ENCODE data around the gene TBC1D4. TPM values are rescaled to one million over a fixed set of nuclear protein-coding genes. Genes with fewer than 3 reads are reported as not detected.

Gene TBC1D4
- total and polyA plus RNA-seq, 10 of the 15 experiments (the other 5 are each of a cell fraction or from before 2014, with no cell fraction given), result 11.0 to 38.6 (median 25.5) TPM

GRCh38 chr13:75376792-75377402 is 105.1 kb downstream of the TBC1D4 start:
- ChIA-PET CTCF (interaction anchor here (0.7 to 3.4 kb wide), 6 partner anchors 10 to 118 kb away, joined by 3 to 22 read pairs (median 4); no protein-coding TSS in a partner anchor), SMC1A (ENCODE audit: uncharacterized antibody, unreplicated experiment) (interaction anchor here (0.6 to 5.6 kb wide), 6 partner anchors 10 to 1223 kb away, joined by 3 to 26 read pairs (median 9); partner anchors contain the start of gene UCHL3), RAD21 (ENCODE audit: unreplicated experiment) (interaction anchor here (1.1 to 3.2 kb wide), 4 partner anchors 10 to 113 kb away, joined by 3 to 18 read pairs (median 4); no protein-coding TSS in a partner anchor), POLR2A (no interaction called here)
- H3K9ac ChIP-seq (ENCODE audit: control insufficient read depth, insufficient read depth, low read length), result no peak overlapping the region
- DNase-seq (ENCODE audit: low read depth, low spot score), result no peak
- no peaks in the 10 kb centered on the region for H3K27me3 ChIP-seq (replicated peaks in 1 of 2; ENCODE audit: control insufficient read depth in 2 of 2, insufficient read depth in 2 of 2, low read length in 1 of 2)
- no peak overlapping the region for H3K4me2 ChIP-seq (ENCODE audit: control insufficient read depth, insufficient read depth)
- no peaks in the 10 kb centered on the region for H3K36me3 ChIP-seq (ENCODE audit: control insufficient read depth in 2 of 2, insufficient read depth in 2 of 2, low read length in 1 of 2)
- no peaks in the 10 kb centered on the region; the same call in 1 of the 2 replicates for H3K4me1 ChIP-seq (ENCODE audit: control insufficient read depth, insufficient read depth, low read length)
- 96% methylated on average over 6 of the region's 6 CpGs for WGBS (ENCODE audit: insufficient coverage, insufficient replicate concordance, low lambda C conversion rate, missing lambda C conversion rate)
- in situ Hi-C loops (cut with MboI) (no loop called here), intact Hi-C loops (cut with micrococcal nuclease; ENCODE audit: unreplicated experiment) (loop anchor here (10.0 kb wide), 1 partner anchor 268 kb away; no protein-coding TSS in a partner anchor)
- H3K9me3 ChIP-seq (replicated peaks; ENCODE audit: control insufficient read depth, insufficient read depth, low read length), result no peaks in the 10 kb centered on the region
- H4K20me1 ChIP-seq (ENCODE audit: control insufficient read depth, insufficient read depth), result no peaks in the 10 kb centered on the region
- BruUV-seq (replicated peaks), result no TSS peak
- ATAC-seq, result no peak
- no peak overlapping the region for H3K4me3 ChIP-seq
- TF ChIP-seq ZBED1 (IDR thresholded peaks at IDR 0.05; ENCODE audit: borderline replicate concordance), result no peak
- no peak for TF ChIP-seq CEBPZ (IDR thresholded peaks at IDR 0.05; ENCODE audit: low read depth, low read length)
- TF ChIP-seq SP1 (IDR thresholded peaks at IDR 0.05; ENCODE audit: low read depth, low read length), result no peak
- no peak for TF ChIP-seq YY1 (IDR thresholded peaks at IDR 0.05; ENCODE audit: low read depth, low read length)
- TF ChIP-seq PKNOX1 (IDR thresholded peaks at IDR 0.05), result no peak
- TF ChIP-seq NR2F1 (conservative IDR thresholded peaks at IDR 0.05), result no peak
- no peak for TF ChIP-seq ZNF622 (IDR thresholded peaks at IDR 0.05)
- TF ChIP-seq RELA (IDR thresholded peaks at IDR 0.05; ENCODE audit: borderline replicate concordance, partially characterized antibody), result no peak
- no peak for TF ChIP-seq GATAD2B (conservative IDR thresholded peaks at IDR 0.05; ENCODE audit: low read depth)
- no peak for TF ChIP-seq ZBTB11 (CRISPR knock-in tag; IDR thresholded peaks at IDR 0.05)
- TF ChIP-seq TCF12 (IDR thresholded peaks at IDR 0.05; ENCODE audit: low read depth, low read length), result no peak
- TF ChIP-seq E4F1 (IDR thresholded peaks at IDR 0.05; ENCODE audit: borderline replicate concordance, partially characterized antibody), result no peak
- no peak for TF ChIP-seq LARP7 (IDR thresholded peaks at IDR 0.05)
- TF ChIP-seq HDAC2 (IDR thresholded peaks at IDR 0.05), result no peak
- peaks cover 2% of the 10 kb centered on the region for H3K79me2 ChIP-seq (ENCODE audit: control insufficient read depth, insufficient read depth, low read length)
- no peak overlapping the region for H2AFZ ChIP-seq (ENCODE audit: control insufficient read depth, low read depth, low read length)
- no peak for FAIRE-seq
- no peak overlapping the region for H3K27ac ChIP-seq (ENCODE audit: control insufficient read depth, insufficient read depth)

All from GM12878 (cell line).